ENCODE data around the gene ZCCHC9.

The ZCCHC9 gene

GRCh38 chr5:81308836-81309235 is 7.4 kb downstream of the ZCCHC9 start:
- no peaks in the 10 kb centered on the region for H3K27me3 ChIP-seq (replicated peaks; ENCODE audit: control insufficient read depth, insufficient read depth, low read length)
- no peak for DNase-seq (ENCODE audit: low read depth)
- no peaks in the 10 kb centered on the region for H3K9me3 ChIP-seq (ENCODE audit: control insufficient read depth, low read length)
- no peak overlapping the region for H3K4me3 ChIP-seq (ENCODE audit: low read length)
- no peak overlapping the region for H3K9ac ChIP-seq (ENCODE audit: low read length)
- peaks cover 64% of the 10 kb centered on the region for H3K36me3 ChIP-seq (ENCODE audit: control insufficient read depth, insufficient read depth, low read length, severe bottlenecking)
- H3K4me1 ChIP-seq (ENCODE audit: control insufficient read depth, insufficient read depth, low read length), result peaks cover 4% of the 10 kb centered on the region

GRCh38 chr5:81310402-81311063 is 9.1 kb downstream of the ZCCHC9 start:
- no peak for DNase-seq (ENCODE audit: low read depth)
- H3K4me1 ChIP-seq (ENCODE audit: control insufficient read depth, insufficient read depth, low read length), result peaks cover 6% of the 10 kb centered on the region
- no peak overlapping the region for H3K4me3 ChIP-seq (ENCODE audit: low read length)
- H3K9me3 ChIP-seq (ENCODE audit: control insufficient read depth, low read length), result no peaks in the 10 kb centered on the region
- peaks cover 63% of the 10 kb centered on the region for H3K36me3 ChIP-seq (ENCODE audit: control insufficient read depth, insufficient read depth, low read length, severe bottlenecking)
- no peak overlapping the region for H3K9ac ChIP-seq (ENCODE audit: low read length)
- H3K27me3 ChIP-seq (replicated peaks; ENCODE audit: control insufficient read depth, insufficient read depth, low read length), result no peaks in the 10 kb centered on the region

GRCh38 chr5:81313278-81313677 is 11.9 kb downstream of the ZCCHC9 start:
- no peak overlapping the region for H3K9ac ChIP-seq (ENCODE audit: low read length)
- H3K4me1 ChIP-seq (ENCODE audit: control insufficient read depth, insufficient read depth, low read length), result peaks cover 11% of the 10 kb centered on the region
- no peaks in the 10 kb centered on the region for H3K27me3 ChIP-seq (replicated peaks; ENCODE audit: control insufficient read depth, insufficient read depth, low read length)
- DNase-seq (ENCODE audit: low read depth), result no peak
- no peaks in the 10 kb centered on the region for H3K9me3 ChIP-seq (ENCODE audit: control insufficient read depth, low read length)
- H3K36me3 ChIP-seq (ENCODE audit: control insufficient read depth, insufficient read depth, low read length, severe bottlenecking), result peaks cover 62% of the 10 kb centered on the region
- H3K4me3 ChIP-seq (ENCODE audit: low read length), result no peak overlapping the region

DNA sequence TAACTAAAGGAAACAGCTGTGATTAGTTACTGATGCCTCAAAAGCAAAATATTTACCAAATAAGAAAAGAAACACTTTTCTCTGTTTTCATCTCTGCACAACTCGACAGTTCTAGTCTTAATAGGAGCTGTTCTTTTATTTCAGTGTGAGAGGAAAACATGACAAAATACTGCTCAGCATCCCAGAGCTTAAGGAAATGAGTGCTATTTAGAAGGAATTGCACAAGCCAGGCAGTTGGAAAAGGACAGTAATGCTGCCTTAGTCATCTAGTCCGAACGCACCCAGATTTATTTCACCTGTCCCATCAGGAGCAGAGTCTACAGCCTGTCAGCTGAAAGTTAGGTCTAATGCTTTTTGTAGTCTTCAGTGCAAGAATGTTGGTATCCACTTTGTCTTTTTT is 12.3 kb downstream of the ZCCHC9 start:
- no peak for DNase-seq (ENCODE audit: low read depth)
- H3K4me1 ChIP-seq (ENCODE audit: control insufficient read depth, insufficient read depth, low read length), result peaks cover 11% of the 10 kb centered on the region
- H3K9me3 ChIP-seq (ENCODE audit: control insufficient read depth, low read length), result no peaks in the 10 kb centered on the region
- no peak overlapping the region for H3K4me3 ChIP-seq (ENCODE audit: low read length)
- no peaks in the 10 kb centered on the region for H3K27me3 ChIP-seq (replicated peaks; ENCODE audit: control insufficient read depth, insufficient read depth, low read length)
- H3K9ac ChIP-seq (ENCODE audit: low read length), result no peak overlapping the region
- peaks cover 57% of the 10 kb centered on the region for H3K36me3 ChIP-seq (ENCODE audit: control insufficient read depth, insufficient read depth, low read length, severe bottlenecking)

DNA sequence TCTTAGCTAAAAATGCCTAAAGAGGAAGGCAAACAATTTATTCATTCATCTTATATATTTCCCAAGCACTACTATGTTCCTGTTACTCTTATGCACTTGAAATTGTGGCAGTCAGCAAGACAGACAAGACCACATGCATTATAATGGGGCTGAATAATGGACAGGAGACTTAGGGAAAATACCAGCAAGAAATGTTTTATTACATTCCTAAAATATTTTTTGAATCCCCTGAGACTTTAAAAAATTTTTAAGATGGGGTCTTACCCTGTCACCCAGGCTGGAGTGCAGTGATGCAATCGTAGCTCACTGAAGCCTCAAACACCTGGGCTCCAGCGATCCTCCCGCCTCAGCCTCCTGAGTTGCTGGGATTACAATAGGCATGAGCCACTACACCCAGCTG is 13.2 kb downstream of the ZCCHC9 start:
- Histone ChIP-seq H3K9me3 (ENCODE audit: control insufficient read depth, low read length) (no peaks in the 10 kb centered on the region), H3K4me3 (ENCODE audit: low read length) (no peak overlapping the region), H3K4me1 (ENCODE audit: control insufficient read depth, insufficient read depth, low read length) (peaks cover 11% of the 10 kb centered on the region), H3K27me3 (replicated peaks; ENCODE audit: control insufficient read depth, insufficient read depth, low read length) (no peaks in the 10 kb centered on the region), H3K36me3 (ENCODE audit: control insufficient read depth, insufficient read depth, low read length, severe bottlenecking) (peaks cover 48% of the 10 kb centered on the region), H3K9ac (ENCODE audit: low read length) (no peak overlapping the region)
- no peak for DNase-seq (ENCODE audit: low read depth)

DNA sequence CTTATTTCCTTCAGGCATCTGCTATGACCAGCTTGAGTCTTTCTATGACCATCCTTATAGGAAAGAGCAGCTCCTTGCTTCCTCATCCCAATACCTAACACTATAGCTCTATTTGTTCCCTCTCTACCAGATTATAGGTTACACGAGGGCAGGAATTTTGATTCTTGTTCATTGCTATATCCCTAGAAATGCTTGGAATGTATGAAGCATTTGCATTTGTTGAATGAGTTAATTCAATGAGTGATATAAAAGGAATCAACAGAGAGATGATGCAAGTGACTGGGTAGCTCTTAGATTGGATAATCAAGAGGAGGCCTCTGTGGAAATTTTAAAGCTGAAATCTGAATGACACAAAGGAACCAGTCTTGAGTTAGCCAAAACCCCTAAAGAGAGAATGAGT is 13.9 kb downstream of the ZCCHC9 start:
- Histone ChIP-seq H3K9me3 (ENCODE audit: control insufficient read depth, low read length) (no peaks in the 10 kb centered on the region), H3K4me1 (ENCODE audit: control insufficient read depth, insufficient read depth, low read length) (peaks cover 11% of the 10 kb centered on the region)
- DNase-seq (ENCODE audit: low read depth), result peak; percentile 63

GRCh38 chr5:81315830-81316229 is 14.4 kb downstream of the ZCCHC9 start:
- no peak overlapping the region for H3K9ac ChIP-seq (ENCODE audit: low read length)
- H3K9me3 ChIP-seq (ENCODE audit: control insufficient read depth, low read length), result no peaks in the 10 kb centered on the region
- no peak for DNase-seq (ENCODE audit: low read depth)
- peaks cover 37% of the 10 kb centered on the region for H3K36me3 ChIP-seq (ENCODE audit: control insufficient read depth, insufficient read depth, low read length, severe bottlenecking)
- H3K27me3 ChIP-seq (replicated peaks; ENCODE audit: control insufficient read depth, insufficient read depth, low read length), result no peaks in the 10 kb centered on the region
- no peak overlapping the region for H3K4me3 ChIP-seq (ENCODE audit: low read length)
- peaks cover 11% of the 10 kb centered on the region for H3K4me1 ChIP-seq (ENCODE audit: control insufficient read depth, insufficient read depth, low read length)

More for the DNA sequence above, 13.9 kb downstream of the ZCCHC9 start:
- Histone ChIP-seq H3K9ac (ENCODE audit: low read length) (no peak overlapping the region), H3K4me3 (ENCODE audit: low read length) (no peak overlapping the region), H3K27me3 (replicated peaks; ENCODE audit: control insufficient read depth, insufficient read depth, low read length) (no peaks in the 10 kb centered on the region), H3K36me3 (ENCODE audit: control insufficient read depth, insufficient read depth, low read length, severe bottlenecking) (peaks cover 42% of the 10 kb centered on the region)

DNA sequence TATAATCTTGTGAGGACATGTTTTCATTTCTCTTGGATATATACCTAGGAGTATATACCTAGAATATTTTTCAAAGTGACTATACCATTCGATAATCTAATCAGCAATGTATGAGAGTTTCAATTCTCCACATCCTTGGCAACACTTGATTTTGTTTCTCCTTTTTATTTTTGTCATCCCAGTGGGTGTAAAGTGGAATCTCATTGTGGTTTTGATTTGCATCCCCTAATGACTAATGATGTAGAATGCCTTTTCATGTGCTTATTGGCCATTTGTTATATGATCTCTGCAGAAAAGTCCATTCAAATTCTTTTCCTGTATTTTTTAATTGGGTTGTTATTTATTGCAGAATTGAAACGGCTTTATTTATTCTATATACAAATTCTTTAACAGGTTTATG is 15.2 kb downstream of the ZCCHC9 start:
- no peak overlapping the region for H3K9ac ChIP-seq (ENCODE audit: low read length)
- DNase-seq (ENCODE audit: low read depth), result no peak
- H3K9me3 ChIP-seq (ENCODE audit: control insufficient read depth, low read length), result no peaks in the 10 kb centered on the region
- no peaks in the 10 kb centered on the region for H3K27me3 ChIP-seq (replicated peaks; ENCODE audit: control insufficient read depth, insufficient read depth, low read length)
- peaks cover 29% of the 10 kb centered on the region for H3K36me3 ChIP-seq (ENCODE audit: control insufficient read depth, insufficient read depth, low read length, severe bottlenecking)
- H3K4me3 ChIP-seq (ENCODE audit: low read length), result no peak overlapping the region
- H3K4me1 ChIP-seq (ENCODE audit: control insufficient read depth, insufficient read depth, low read length), result peaks cover 11% of the 10 kb centered on the region

GRCh38 chr5:81317536-81317935 is 16.1 kb downstream of the ZCCHC9 start:
- H3K4me1 ChIP-seq (ENCODE audit: control insufficient read depth, insufficient read depth, low read length), result peaks cover 11% of the 10 kb centered on the region
- peaks cover 20% of the 10 kb centered on the region for H3K36me3 ChIP-seq (ENCODE audit: control insufficient read depth, insufficient read depth, low read length, severe bottlenecking)
- H3K27me3 ChIP-seq (replicated peaks; ENCODE audit: control insufficient read depth, insufficient read depth, low read length), result no peaks in the 10 kb centered on the region
- H3K9me3 ChIP-seq (ENCODE audit: control insufficient read depth, low read length), result no peaks in the 10 kb centered on the region
- no peak overlapping the region for H3K9ac ChIP-seq (ENCODE audit: low read length)
- H3K4me3 ChIP-seq (ENCODE audit: low read length), result no peak overlapping the region
- no peak for DNase-seq (ENCODE audit: low read depth)

DNA sequence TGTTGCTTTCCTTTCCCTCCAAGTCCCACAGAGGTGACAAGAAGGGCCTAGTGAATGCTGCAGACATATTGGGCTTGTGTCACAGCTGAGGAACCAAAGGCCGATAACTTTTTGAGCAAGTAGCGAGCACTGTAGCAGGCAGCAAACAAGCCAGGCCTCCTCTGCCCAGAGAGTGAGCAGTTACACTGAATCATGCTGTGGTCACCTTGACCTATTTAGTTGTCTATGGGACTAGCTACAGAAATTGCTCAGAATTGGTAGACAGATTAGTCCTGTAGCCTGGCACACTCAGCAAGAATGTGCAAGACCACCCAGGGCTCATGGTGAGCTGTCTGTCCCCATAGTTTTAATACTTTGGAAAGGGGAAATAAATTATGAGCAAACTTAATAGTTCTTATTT is 25.2 kb downstream of the ZCCHC9 start:
- Histone ChIP-seq H3K9ac (ENCODE audit: low read length) (no peak overlapping the region), H3K36me3 (ENCODE audit: control insufficient read depth, insufficient read depth, low read length, severe bottlenecking) (no peaks in the 10 kb centered on the region), H3K27me3 (replicated peaks; ENCODE audit: control insufficient read depth, insufficient read depth, low read length) (no peaks in the 10 kb centered on the region), H3K4me3 (ENCODE audit: low read length) (no peak overlapping the region), H3K9me3 (ENCODE audit: control insufficient read depth, low read length) (no peaks in the 10 kb centered on the region), H3K4me1 (ENCODE audit: control insufficient read depth, insufficient read depth, low read length) (no peaks in the 10 kb centered on the region)
- no peak for DNase-seq (ENCODE audit: low read depth)

GRCh38 chr5:81334304-81335061 is 33.1 kb downstream of the ZCCHC9 start:
- H3K9me3 ChIP-seq (ENCODE audit: control insufficient read depth, low read length), result no peaks in the 10 kb centered on the region
- no peaks in the 10 kb centered on the region for H3K27me3 ChIP-seq (replicated peaks; ENCODE audit: control insufficient read depth, insufficient read depth, low read length)
- peak overlapping the region; percentile 45 for H3K9ac ChIP-seq (ENCODE audit: low read length)
- H3K4me1 ChIP-seq (ENCODE audit: control insufficient read depth, insufficient read depth, low read length), result peaks cover 3% of the 10 kb centered on the region
- no peak for DNase-seq (ENCODE audit: low read depth)
- no peaks in the 10 kb centered on the region for H3K36me3 ChIP-seq (ENCODE audit: control insufficient read depth, insufficient read depth, low read length, severe bottlenecking)
- peak overlapping the region; percentile 79 for H3K4me3 ChIP-seq (ENCODE audit: low read length)
